NT2/D1 (cell line): ENCODE measurements around the gene DNAI1.

ENCODE experiments used
- DNase-seq: peaks from one replicate; pipeline ENCODE4 v3.0.0-alpha.2; 2011; ENCODE audit warnings: low read depth, low spot score
- H3K27me3 ChIP-seq: 2 replicates; pipeline ENCODE4 v1.6.0; 2011; ENCODE audit warnings: mild to moderate bottlenecking; ENCODE audit not compliant: insufficient read length, insufficient read depth
- H3K36me3 ChIP-seq: 2 replicates; pipeline ENCODE4 v1.6.1; 2011; ENCODE audit warnings: mild to moderate bottlenecking, low read length, mixed read lengths; ENCODE audit not compliant: insufficient read depth, insufficient read length
- H3K4me1 ChIP-seq: 2 replicates; pipeline ENCODE4 v1.5.1; 2011; ENCODE audit not compliant: insufficient read depth, insufficient read length
- H3K4me3 ChIP-seq: 2 replicates; pipeline ENCODE4 v1.5.1; 2011; ENCODE audit warnings: low read depth; ENCODE audit not compliant: insufficient read length
- H3K9ac ChIP-seq: 2 replicates; pipeline ENCODE4 v1.6.0; 2011; ENCODE audit warnings: low read depth; ENCODE audit not compliant: insufficient read length
- H3K9me3 ChIP-seq: 2 replicates; pipeline ENCODE4 v1.5.1; 2011; ENCODE audit warnings: mild to moderate bottlenecking, low read length; ENCODE audit not compliant: insufficient read depth
- SUZ12 ChIP-seq: IDR thresholded peaks from 2 replicates; pipeline ENCODE4 v1.6.1; 2011; ENCODE audit not compliant: insufficient read length, insufficient read depth; ENCODE audit errors: extremely low read depth
- YY1 ChIP-seq: IDR thresholded peaks from 2 replicates; pipeline ENCODE4 v1.6.1; 2011; ENCODE audit not compliant: insufficient read length, insufficient read depth
- ZNF274 ChIP-seq: IDR thresholded peaks from 2 replicates; pipeline ENCODE4 v1.6.1; 2011; ENCODE audit warnings: mild to moderate bottlenecking, low read depth, low read length

DNAI1 gene

DNA sequence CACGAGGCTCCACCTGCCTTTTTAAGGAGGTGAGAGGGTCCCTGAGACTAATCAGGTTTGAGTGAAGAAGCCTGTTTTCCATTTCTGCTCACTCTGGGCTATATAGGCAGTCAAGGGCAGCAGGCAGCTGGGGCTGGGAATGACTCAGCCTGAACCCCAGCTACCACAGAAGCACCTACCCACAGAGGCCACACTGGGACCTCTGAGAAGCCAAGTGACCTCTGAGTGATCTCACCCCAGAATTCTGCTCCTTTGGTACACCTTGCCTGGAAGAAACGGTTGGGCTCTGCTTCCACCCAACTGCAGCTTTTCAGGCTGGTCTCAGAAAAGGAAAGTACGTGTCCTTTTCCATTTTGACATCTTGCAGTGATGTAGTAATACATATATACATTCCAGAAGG, 7.1 kb upstream of the DNAI1 start:
- DNase-seq = no peak
- TF ChIP-seq ZNF274 = no peak
- no peak for TF ChIP-seq YY1
- no peak for TF ChIP-seq SUZ12
- Histone ChIP-seq H3K4me1 (peaks cover 2% of the 10 kb centered on the region), H3K4me3 (no peak overlapping the region), H3K27me3 (no peaks in the 10 kb centered on the region), H3K36me3 (no peaks in the 10 kb centered on the region), H3K9me3 (no peaks in the 10 kb centered on the region), H3K9ac (no peak overlapping the region)

DNA sequence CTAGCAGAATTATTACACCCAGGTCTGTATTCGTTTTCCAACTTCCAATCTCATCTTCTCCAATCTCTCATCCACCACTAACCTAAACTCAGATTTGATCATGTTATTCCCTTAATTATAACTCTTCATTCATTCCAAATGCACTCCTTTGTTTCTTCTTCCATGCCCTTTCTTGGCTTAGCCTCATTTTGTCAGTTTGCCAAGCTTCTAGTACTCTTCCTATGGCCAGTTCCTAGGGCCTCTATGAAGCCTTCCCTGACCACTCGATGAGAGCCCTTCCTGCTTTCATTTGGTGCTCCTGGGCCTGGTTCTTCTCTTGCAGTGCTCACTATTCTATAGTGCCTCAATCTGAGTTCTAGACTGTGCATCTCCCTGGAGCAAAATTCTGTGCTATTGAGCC, 6.0 kb upstream of the DNAI1 start:
- H3K9ac ChIP-seq = no peak overlapping the region
- peaks cover 2% of the 10 kb centered on the region for H3K4me1 ChIP-seq
- H3K4me3 ChIP-seq = no peak overlapping the region
- H3K36me3 ChIP-seq = no peaks in the 10 kb centered on the region
- TF ChIP-seq YY1 = no peak
- TF ChIP-seq ZNF274 = no peak
- no peak for TF ChIP-seq SUZ12
- no peaks in the 10 kb centered on the region for H3K9me3 ChIP-seq
- no peak for DNase-seq
- H3K27me3 ChIP-seq = peaks cover 7% of the 10 kb centered on the region

DNA sequence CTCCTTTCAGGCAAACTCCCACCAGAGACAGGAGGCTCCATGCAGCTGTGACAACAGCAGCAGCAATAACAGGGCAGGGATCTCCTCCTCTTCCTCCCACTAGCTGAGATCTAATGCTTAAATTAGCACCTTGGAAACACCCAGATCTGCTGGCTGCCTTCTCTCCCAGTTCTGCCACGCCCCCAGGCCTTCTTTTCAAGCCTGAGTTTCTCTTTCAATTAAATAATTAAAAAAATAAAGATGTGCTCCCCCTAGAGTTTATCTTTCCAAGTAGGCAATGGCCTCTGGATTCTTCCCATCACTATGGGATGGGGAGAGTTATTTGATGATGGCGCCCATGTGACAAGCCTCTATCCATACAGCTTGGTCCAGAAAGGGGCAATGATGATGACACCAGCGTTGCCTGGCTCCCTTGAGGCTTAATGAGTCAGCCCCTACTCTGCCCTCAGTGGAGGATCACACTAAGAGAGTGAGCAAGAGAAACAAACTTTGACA, 4.0 kb upstream of the DNAI1 start:
- TF ChIP-seq YY1 (no peak), SUZ12 (no peak), ZNF274 (no peak)
- Histone ChIP-seq H3K27me3 (peaks cover 19% of the 10 kb centered on the region), H3K4me1 (peaks cover 5% of the 10 kb centered on the region), H3K9ac (no peak overlapping the region), H3K9me3 (no peaks in the 10 kb centered on the region), H3K4me3 (no peak overlapping the region), H3K36me3 (no peaks in the 10 kb centered on the region)
- no peak for DNase-seq

DNA sequence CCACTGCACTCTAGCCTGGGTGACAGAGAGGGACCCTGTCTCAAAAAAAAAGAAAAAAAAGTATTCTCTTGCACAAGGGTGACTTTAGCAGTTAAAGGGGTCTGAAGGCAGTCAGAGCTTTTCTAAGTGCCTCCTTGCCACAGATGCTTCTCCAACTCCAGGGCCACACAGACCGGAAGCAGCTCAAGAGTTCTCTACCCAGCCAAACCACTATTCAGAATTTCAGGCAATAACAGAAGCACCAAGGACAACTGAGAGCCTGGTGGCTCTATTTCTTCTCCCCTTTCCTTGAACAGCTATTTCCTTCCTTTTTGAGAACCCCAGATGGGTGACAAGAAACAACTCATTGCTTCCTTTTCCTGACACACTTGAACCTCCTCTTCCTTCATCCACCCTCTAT, 2.5 kb upstream of the DNAI1 start:
- Histone ChIP-seq H3K4me3 (no peak overlapping the region), H3K9ac (no peak overlapping the region), H3K9me3 (no peaks in the 10 kb centered on the region), H3K4me1 (peaks cover 4% of the 10 kb centered on the region), H3K36me3 (no peaks in the 10 kb centered on the region), H3K27me3 (peaks cover 23% of the 10 kb centered on the region)
- no peak for DNase-seq
- TF ChIP-seq YY1 (no peak), SUZ12 (no peak), ZNF274 (no peak)

DNA sequence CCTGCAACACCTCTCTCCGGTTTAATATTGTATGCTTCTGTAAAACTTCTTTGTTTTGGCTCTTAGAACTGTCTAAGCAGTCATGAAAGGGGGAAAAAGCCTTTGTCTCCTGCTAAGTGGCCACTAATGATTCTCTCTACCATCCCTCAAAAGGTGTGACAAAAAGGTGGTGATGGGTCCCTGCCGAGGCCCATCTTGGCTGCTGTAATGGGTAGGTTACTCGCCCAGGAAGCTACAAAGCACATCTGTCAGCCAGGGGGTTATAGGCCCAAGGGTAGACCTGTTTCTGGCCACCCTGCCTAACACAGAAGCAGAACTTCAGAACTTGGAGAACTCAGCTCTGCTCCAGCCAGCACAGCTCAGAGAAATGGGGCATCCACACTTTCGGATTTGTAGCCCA, 1.9 kb upstream of the DNAI1 start:
- Histone ChIP-seq H3K4me3 (peak overlapping the region; percentile 89), H3K9me3 (no peaks in the 10 kb centered on the region), H3K36me3 (no peaks in the 10 kb centered on the region), H3K9ac (peak overlapping the region; percentile 93), H3K27me3 (peaks cover 23% of the 10 kb centered on the region), H3K4me1 (peaks cover 4% of the 10 kb centered on the region)
- no peak for TF ChIP-seq SUZ12
- DNase-seq = no peak

DNA sequence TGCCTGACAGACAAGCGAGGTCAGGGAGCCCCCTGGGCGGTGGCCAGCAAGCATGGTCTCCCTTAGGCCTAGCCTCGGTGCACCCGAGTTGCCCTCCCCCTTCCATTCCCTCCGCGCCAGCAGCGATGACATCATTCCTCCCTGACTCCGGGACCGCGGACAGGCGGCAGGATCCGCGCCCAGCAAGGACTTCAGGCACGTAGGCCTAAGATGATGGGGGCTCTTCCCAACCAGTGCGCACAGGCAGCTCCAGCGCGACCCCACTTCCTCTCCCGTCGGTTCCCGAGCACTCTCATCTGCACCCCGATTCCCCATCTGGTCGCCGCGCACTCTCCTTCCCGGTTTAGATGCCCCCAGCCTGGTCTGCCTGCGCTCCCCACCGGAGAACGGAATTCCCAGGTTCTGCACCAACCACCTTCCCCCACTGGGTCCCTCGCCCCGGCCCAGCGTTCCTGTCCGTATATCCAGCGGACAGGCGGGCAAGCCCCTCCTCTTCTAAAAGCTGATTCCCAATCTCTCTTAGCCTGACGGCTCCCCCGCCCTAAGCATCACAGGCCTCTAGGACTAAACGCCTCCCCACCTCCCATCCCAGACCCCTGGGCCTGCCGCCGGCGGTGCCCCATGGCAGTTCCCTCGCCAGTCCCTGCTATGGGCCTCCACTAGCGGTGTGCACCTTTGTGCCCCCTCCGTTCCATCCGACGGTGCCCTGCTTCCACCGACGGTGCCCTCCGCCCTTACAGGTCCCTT, 1.2 kb upstream of the DNAI1 start:
- peak; percentile 39 for DNase-seq
- Histone ChIP-seq H3K4me3 (peak overlapping the region; percentile 89), H3K9ac (peak overlapping the region; percentile 93), H3K36me3 (no peaks in the 10 kb centered on the region), H3K9me3 (no peaks in the 10 kb centered on the region), H3K27me3 (peaks cover 23% of the 10 kb centered on the region), H3K4me1 (peaks cover 4% of the 10 kb centered on the region)
- TF ChIP-seq ZNF274 (no peak), SUZ12 (no peak), YY1 (no peak)

DNA sequence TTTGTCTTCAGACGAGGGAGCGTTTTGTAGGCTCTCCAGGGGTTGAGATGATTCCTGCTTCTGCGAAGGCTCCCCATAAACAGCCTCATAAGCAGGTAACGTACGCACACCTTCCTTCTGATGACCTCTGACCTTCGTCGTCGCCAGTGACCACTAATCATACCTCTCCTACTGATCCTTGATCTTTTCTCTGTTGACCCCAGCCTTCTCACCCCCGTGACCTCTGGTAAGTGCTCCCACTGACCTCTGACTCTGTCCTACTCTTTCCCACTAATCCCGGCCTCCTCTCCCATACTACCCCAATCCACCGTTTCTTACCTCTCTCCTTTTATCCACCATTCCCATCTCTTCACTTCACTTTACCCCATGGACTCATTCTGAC, 345 bp downstream of the DNAI1 start:
- peaks cover 4% of the 10 kb centered on the region for H3K4me1 ChIP-seq
- H3K27me3 ChIP-seq = peaks cover 23% of the 10 kb centered on the region
- DNase-seq = no peak
- no peaks in the 10 kb centered on the region for H3K36me3 ChIP-seq
- H3K9ac ChIP-seq = peak overlapping the region; percentile 6
- H3K4me3 ChIP-seq = peak overlapping the region; percentile 29
- TF ChIP-seq ZNF274 (no peak), SUZ12 (no peak), YY1 (no peak)
- no peaks in the 10 kb centered on the region for H3K9me3 ChIP-seq
